ENCODE data around the gene LRRIQ1. TPM values are rescaled to one million over a fixed set of nuclear protein-coding genes. Genes with fewer than 3 reads are reported as not detected.
"Not testable (repeated sequence)": the region's sequence is repeated elsewhere in the genome, so short reads cannot be mapped to it uniquely, and the experiment has no call there.

LRRIQ1 gene, protein sequence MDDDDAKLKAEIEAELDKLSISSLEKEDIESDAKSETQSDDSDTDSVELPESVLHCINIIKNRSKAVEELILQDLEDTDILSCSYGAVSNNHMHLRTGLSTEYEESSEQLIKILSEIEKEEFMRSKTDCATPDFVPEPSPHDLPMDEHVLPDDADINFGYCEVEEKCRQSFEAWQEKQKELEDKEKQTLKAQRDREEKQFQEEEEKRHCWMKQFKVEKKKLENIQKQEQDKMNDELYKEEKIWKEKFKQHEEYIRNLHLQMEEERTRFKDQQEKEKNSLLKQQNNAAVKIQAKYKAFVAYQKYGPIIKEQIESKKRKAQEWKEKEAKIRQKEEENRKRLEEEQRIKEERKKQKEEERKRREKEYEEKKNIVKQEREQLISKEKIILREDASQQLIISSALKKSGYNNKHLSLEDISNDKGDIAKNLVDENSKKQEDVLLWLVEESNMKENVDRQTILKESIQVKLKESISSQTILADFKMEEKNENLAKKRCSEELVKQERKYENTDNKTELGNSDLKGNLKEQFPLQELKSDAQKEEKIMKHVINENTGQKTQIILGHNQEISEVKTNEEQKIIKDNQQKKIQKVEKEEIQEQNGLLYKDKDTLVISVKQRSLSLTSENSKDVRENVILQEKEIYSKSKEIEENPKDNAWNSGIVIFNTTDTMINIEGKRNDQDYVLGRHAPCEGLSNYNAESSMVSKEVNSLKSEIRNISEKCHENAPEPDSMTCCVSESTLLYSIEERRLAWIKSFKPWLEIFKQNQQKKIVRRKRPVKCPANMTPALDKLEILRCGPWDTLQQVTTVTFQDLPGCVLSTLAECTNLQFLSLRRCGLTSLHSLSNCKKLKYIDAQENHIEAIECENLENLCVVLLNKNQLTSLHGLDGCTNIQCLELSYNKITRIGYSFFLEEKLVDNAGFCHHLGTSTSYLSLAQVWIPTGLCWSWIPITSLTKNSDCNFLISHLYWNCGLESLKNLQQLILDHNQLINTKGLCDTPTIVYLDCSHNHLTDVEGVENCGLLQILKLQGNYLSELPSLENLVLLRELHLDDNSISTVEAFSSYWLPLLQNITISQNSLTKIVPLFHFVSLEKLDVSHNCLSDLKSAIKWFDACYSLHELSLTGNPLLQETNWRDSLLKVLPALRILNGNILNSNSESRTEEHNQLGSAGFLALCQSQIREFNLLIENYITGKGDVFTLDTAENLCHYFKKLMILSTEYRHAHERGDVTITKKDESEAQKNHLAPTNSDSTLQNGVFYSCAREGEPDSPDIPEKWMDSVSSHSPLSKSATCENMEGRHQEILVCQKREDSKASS (N-terminal part only)
- under 0.01 TPM in 2 replicates for total RNA-seq

DNA sequence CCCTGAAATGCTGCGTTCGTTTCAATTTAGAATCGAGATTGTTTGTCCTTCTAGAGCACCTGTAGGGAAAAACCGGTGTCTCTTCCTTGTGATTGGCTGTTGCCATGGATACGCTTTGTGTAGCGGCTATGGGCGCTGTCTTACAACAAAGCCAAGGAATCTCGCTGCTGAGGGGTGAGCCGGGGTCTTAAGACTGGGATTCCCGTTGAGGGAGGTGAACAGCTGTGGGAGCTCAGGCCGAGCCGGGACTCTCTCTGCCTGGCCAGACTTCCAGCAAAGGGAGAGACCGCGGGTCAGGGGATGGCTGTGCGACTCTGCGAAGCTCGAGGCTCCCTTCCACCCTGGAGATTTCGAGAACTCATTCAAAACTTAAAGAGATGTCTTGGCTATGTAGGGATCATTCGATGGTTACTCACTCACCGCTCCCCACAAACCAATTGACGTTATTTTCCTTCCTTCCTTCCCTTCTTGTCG is at the start of gene LRRIQ1, which contains the start of gene TSPAN19:
Gene LRRIQ1, plus strand, starts transcription at position 118 of the 474 bp plus-strand sequence. CDS start 1,826 bp downstream, outside the sequence.
Gene TSPAN19, minus strand, starts transcription at position 44 of the 474 bp plus-strand sequence. CDS start 6,331 bp downstream, outside the sequence.
- DNase-seq (ENCODE audit: low read depth in 2 of 2), result peak; percentile 85 to 93

DNA sequence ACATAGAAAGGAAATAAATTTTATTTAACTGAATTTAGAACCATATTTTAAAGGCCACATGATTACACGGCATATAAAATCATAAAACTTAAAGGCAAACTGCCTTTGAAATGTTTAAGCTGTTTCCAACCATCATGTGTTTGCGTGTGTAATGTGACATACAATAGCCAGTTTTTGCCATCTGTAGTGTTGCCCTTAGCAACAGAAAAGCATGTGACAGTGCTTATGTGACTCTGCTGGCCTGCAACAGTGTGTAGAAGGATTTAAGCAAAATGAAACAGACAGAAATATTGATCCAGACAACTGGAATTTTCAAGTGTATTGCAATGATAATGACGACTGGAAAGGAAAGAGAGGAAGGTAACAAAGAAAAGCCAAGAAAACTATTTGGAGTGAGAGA is 49.6 kb upstream of the LRRIQ1 start:
- peak in 1 of 2 donors; percentile 41 for DNase-seq (ENCODE audit: low read depth in 2 of 2)

GRCh38 chr12:84994426-84994825 is 41.7 kb upstream of the LRRIQ1 start:
- DNase-seq (ENCODE audit: low read depth in 2 of 2), result peak; percentile 56 to 91

- peak in 1 of 2 donors; percentile 10 for DNase-seq (ENCODE audit: low read depth in 2 of 2)
Measured at GRCh38 chr12:84995641-84996040, 40.5 kb upstream of the LRRIQ1 start.

GRCh38 chr12:84996759-84997158 is 39.4 kb upstream of the LRRIQ1 start:
- DNase-seq (ENCODE audit: low read depth in 2 of 2), result no peak

- DNase-seq (ENCODE audit: low read depth in 2 of 2), result no peak
Measured at GRCh38 chr12:84998341-84998740, 37.8 kb upstream of the LRRIQ1 start.

GRCh38 chr12:85000729-85001128 is 35.4 kb upstream of the LRRIQ1 start:
- no peak for DNase-seq (ENCODE audit: low read depth in 2 of 2)

- DNase-seq (ENCODE audit: low read depth in 2 of 2), result no peak
Measured at GRCh38 chr12:85002778-85003296, 33.3 kb upstream of the LRRIQ1 start.

GRCh38 chr12:85004204-85004603 is 31.9 kb upstream of the LRRIQ1 start:
- DNase-seq (ENCODE audit: low read depth in 2 of 2), result no peak

GRCh38 chr12:85005047-85005446 is 31.1 kb upstream of the LRRIQ1 start:
- not testable (repeated sequence) for DNase-seq (ENCODE audit: low read depth in 2 of 2)

DNA sequence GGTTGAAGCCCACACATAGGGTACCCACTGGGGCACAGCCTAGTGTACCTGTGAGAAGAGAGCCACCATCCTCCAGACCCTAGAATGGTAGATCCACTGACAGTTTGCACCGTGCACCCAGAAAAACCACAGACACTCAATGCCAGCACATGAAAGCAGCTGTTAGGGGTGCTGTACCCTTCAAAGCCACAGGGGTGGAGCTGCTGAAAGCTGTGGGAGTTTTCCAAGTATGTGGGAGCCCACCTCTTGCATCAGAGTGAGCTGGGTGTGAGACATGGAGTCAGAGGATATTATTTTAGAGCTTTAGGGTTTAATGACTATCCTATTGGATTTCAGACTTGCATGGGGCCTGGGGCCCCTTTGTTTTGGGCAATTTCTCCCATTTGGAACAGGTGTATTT is 30.5 kb upstream of the LRRIQ1 start:
- no peak for DNase-seq (ENCODE audit: low read depth in 2 of 2)

- no peak for DNase-seq (ENCODE audit: low read depth in 2 of 2)
Measured at GRCh38 chr12:85006206-85006605, 29.9 kb upstream of the LRRIQ1 start.

DNA sequence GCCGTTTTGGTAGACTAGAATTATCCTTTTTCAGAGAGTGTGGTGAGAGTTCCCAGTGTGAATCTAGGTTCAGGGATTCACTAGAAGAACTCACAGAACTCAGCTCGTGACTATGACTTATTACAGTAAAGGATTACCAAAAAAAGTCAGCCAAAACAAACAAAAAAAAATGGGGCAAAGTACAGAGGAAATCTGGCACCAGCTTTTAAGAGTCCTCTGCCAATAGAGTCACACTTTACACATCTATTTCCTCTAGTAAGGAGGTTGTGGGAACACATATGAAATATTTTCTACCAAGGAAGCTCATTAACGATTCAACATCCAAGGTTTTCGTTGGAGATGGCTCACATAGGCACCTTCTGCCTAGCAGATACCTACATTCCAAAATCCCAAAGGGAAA is 28.3 kb upstream of the LRRIQ1 start:
- peak; percentile 79 to 82 for DNase-seq (ENCODE audit: low read depth in 2 of 2)

- DNase-seq (ENCODE audit: low read depth in 2 of 2), result peak; percentile 93 to 98
Measured at GRCh38 chr12:85016413-85016812, 19.7 kb upstream of the LRRIQ1 start.

DNA sequence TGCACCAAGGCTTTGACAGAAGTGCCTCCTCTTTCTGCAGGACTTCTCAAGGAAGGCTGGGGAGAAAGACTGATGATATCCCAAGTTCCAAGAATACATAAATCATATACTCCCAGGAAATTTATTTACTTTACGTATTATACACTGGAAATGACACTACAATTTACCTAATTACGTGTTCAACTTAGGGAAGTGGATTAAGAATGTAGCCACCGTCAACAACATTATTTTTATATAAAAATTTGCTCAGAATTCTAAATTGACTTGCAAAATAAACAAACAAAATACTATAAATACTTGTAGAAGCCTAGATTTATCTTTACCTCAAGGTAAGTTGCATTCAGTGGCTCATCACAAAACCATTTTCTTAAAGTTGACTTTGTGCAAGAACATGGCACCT is 19.0 kb upstream of the LRRIQ1 start:
- DNase-seq (ENCODE audit: low read depth in 2 of 2), result no peak

- DNase-seq (ENCODE audit: low read depth in 2 of 2), result no peak
Measured at GRCh38 chr12:85017618-85018017, 18.5 kb upstream of the LRRIQ1 start.

- DNase-seq (ENCODE audit: low read depth in 2 of 2), result peak; percentile 11 to 47
Measured at GRCh38 chr12:85018098-85018497, 18.1 kb upstream of the LRRIQ1 start.

DNA sequence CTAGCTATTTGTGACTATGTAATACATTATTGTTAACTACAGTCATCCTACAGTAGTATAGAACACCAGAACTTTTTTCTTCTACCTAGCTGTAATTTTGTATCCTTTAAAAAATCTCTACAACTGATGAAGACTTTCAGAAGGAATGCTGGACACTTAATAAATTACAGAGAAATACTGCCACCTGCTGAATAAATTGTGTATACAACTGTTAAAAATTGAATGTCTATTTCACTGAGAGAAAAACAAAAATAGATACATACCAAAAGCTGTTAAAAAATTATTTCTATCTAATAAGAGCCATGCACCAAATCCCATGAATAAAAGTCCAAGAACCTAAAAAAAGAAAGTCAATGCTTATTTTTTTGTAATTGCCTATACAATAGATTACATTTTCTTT is 6.7 kb upstream of the LRRIQ1 start:
- DNase-seq (ENCODE audit: low read depth in 2 of 2), result peak; percentile 38 to 46

DNA sequence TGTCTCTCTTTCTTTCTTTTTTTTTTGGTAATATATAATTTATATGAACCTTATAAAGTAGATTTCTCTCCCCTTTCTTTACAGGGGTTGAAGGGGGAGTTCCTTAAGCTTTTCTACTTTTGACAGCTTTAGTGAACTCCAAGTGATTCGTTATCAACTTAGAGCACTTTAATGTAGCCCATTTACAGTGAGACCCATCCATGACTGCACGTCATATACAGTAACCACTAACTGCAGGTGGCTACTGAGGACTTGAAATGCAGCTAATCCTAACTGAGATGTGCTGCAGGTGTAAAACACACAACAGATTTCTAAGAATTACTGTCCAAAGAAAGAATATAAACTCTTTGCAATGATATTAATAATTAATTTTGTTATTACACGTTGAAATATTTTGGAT is 582 bp downstream of the LRRIQ1 start:
- no peak for DNase-seq (ENCODE audit: low read depth in 2 of 2)

DNA sequence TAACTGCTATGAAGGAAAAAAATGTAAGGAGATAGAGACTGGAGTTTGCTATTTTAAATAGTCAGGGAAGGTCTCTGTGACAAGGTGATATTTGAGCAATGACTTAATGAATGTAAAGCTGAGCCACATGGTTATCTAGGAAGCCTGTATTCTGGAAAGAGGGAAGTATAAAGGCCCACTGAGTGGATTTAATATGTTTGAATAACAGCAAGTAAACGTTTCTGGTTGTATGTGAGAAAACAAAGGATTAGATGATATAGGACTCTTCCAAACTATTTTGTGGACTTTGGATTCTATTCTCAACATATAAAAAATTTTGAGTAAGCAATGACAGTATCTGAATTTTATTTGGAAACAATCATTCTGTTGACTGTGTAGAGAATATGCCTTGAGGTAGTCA is 5.2 kb downstream of the LRRIQ1 start:
- DNase-seq (ENCODE audit: low read depth in 2 of 2), result no peak

DNA sequence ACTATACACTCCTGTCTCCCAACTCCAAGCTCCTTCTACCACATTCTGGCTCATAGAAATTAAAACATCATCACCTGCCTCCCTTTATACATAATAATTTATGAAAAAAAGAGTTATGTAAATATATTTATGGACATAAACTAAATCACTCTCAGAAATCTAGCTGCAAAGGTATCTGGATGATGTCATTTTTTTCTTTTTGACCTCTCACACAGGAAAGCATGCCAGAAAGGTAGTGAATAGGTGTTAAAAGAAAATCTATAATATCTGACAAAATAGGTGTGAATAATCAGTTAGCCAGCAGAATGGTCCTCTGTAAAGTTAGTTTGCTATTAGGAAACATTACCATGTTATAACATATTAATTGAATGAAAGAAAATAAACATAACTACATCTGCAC is 7.7 kb downstream of the LRRIQ1 start:
- no peak for DNase-seq (ENCODE audit: low read depth in 2 of 2)
